Measurements from ENCODE around the gene MMP3.

The MMP3 gene

DNA sequence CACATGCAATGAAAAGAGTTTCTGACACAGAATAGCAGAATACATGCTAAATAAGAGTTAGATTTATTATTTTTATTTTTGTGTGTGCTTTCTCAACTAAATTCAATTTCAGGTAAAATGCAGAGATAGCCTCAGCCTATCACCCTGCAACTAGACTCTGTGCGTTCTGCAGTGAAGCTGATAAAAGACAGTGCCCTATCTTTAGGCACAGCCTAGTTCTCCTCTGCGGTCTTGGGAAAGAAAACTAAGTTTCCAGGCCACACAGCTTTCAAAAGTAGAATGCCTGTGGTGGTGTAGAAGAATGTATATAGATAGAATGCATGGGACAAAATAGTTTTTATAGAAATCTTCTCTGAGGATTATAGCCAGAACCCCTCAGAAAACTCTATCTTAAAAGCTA is 33.4 kb downstream of the MMP3 start:
- H3K14ac ChIP-seq (ENCODE audit: low read length in 2 of 2), result no peak overlapping the region
- no peak overlapping the region for H2BK12ac ChIP-seq (ENCODE audit: low read length in 2 of 2)
- H2BK5ac ChIP-seq (ENCODE audit: low read depth, low read length, poor library complexity, severe bottlenecking), result no peak overlapping the region
- H2AK5ac ChIP-seq (ENCODE audit: low read length, severe bottlenecking), result no peak overlapping the region
- H3K4me3 ChIP-seq (ENCODE audit: insufficient read depth in 1 of 2, low read depth in 1 of 2, low read length in 2 of 2), result no peak overlapping the region
- no peak overlapping the region for H3K23ac ChIP-seq (ENCODE audit: low read length in 2 of 2)
- no peak overlapping the region for H3K4ac ChIP-seq (ENCODE audit: low read depth in 1 of 2, low read length in 2 of 2)
- no peak for DNase-seq
- H3K9me3 ChIP-seq (ENCODE audit: control insufficient read depth, low read length), result no peaks in the 10 kb centered on the region
- no peak overlapping the region for H3K18ac ChIP-seq (ENCODE audit: low read depth in 1 of 2, low read length in 2 of 2)
- H3K9ac ChIP-seq (ENCODE audit: low read length), result no peak overlapping the region
- H4K91ac ChIP-seq (ENCODE audit: low read length), result no peak overlapping the region
- H3K36me3 ChIP-seq (ENCODE audit: control insufficient read depth in 1 of 2, insufficient read depth in 2 of 2, low read depth in 1 of 2, low read length in 2 of 2), result no peaks in the 10 kb centered on the region
- H2BK120ac ChIP-seq (ENCODE audit: low read depth, low read length), result no peak overlapping the region
- no peak overlapping the region for H2AFZ ChIP-seq (ENCODE audit: low read depth, low read length)
- no peaks in the 10 kb centered on the region for H3K79me1 ChIP-seq (replicated peaks; ENCODE audit: low read length, poor library complexity, severe bottlenecking)
- H3K27me3 ChIP-seq (ENCODE audit: control insufficient read depth in 1 of 2, insufficient read depth in 1 of 2, low read length in 2 of 2), result no peaks in the 10 kb centered on the region
- peaks cover 2% of the 10 kb centered on the region for H3K4me1 ChIP-seq (ENCODE audit: control insufficient read depth, insufficient read depth, low read depth, low read length)
- H2BK15ac ChIP-seq (ENCODE audit: low read depth, poor library complexity, severe bottlenecking), result no peak overlapping the region
- H3K4me2 ChIP-seq (ENCODE audit: low read length, poor library complexity, severe bottlenecking), result no peak overlapping the region
- H3K27ac ChIP-seq (ENCODE audit: low read length, poor library complexity, severe bottlenecking), result no peak overlapping the region
- H4K8ac ChIP-seq (ENCODE audit: low read length), result no peak overlapping the region
- WGBS, result 96% methylated on average over 2 of the region's 2 CpGs

DNA sequence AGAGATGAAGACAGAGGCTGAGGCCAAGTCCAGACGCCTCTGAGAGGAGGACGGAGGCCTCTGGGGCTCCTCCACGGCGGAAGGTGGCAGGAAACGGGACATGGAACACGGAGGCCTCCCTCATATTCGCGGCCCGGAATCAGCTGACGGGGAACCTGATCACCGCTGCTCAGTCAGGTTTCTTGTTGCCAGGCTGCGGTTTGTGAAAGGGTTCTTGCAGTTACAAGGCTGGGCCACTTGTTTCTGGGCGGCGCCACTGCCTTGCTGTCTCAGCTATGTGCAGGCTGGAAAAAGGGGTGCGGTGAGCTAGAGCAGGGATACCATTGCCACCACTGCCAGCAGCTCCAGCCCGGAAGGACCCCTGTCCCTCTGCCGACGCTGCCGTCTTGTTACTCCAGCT is 35.5 kb downstream of the MMP3 start:
- peaks cover 2% of the 10 kb centered on the region for H3K4me1 ChIP-seq (ENCODE audit: control insufficient read depth, insufficient read depth, low read depth, low read length)
- DNase-seq, result peak; percentile 31
- H2AK5ac ChIP-seq (ENCODE audit: low read length, severe bottlenecking), result no peak overlapping the region
- H3K79me1 ChIP-seq (replicated peaks; ENCODE audit: low read length, poor library complexity, severe bottlenecking), result no peaks in the 10 kb centered on the region
- no peak overlapping the region for H4K91ac ChIP-seq (ENCODE audit: low read length)
- no peak overlapping the region for H2AFZ ChIP-seq (ENCODE audit: low read depth, low read length)
- H3K14ac ChIP-seq (ENCODE audit: low read length in 2 of 2), result peak overlapping the region in 1 of 2 experiments; percentile 18
- no peak overlapping the region for H3K9ac ChIP-seq (ENCODE audit: low read length)
- H3K4me3 ChIP-seq (ENCODE audit: insufficient read depth in 1 of 2, low read depth in 1 of 2, low read length in 2 of 2), result no peak overlapping the region
- H3K9me3 ChIP-seq (ENCODE audit: control insufficient read depth, low read length), result no peaks in the 10 kb centered on the region
- WGBS, result 48% methylated on average over 17 of the region's 19 CpGs
- H3K18ac ChIP-seq (ENCODE audit: low read depth in 1 of 2, low read length in 2 of 2), result no peak overlapping the region
- H3K23ac ChIP-seq (ENCODE audit: low read length in 2 of 2), result no peak overlapping the region
- H3K36me3 ChIP-seq (ENCODE audit: control insufficient read depth in 1 of 2, insufficient read depth in 2 of 2, low read depth in 1 of 2, low read length in 2 of 2), result no peaks in the 10 kb centered on the region
- no peak overlapping the region for H3K4me2 ChIP-seq (ENCODE audit: low read length, poor library complexity, severe bottlenecking)
- H2BK15ac ChIP-seq (ENCODE audit: low read depth, poor library complexity, severe bottlenecking), result no peak overlapping the region
- no peaks in the 10 kb centered on the region for H3K27me3 ChIP-seq (ENCODE audit: control insufficient read depth in 1 of 2, insufficient read depth in 1 of 2, low read length in 2 of 2)
- H3K4ac ChIP-seq (ENCODE audit: low read depth in 1 of 2, low read length in 2 of 2), result no peak overlapping the region
- peak overlapping the region in 1 of 2 experiments; percentile 33 for H2BK12ac ChIP-seq (ENCODE audit: low read length in 2 of 2)
- no peak overlapping the region for H2BK120ac ChIP-seq (ENCODE audit: low read depth, low read length)
- H4K8ac ChIP-seq (ENCODE audit: low read length), result peak overlapping the region; percentile 27
- no peak overlapping the region for H3K27ac ChIP-seq (ENCODE audit: low read length, poor library complexity, severe bottlenecking)
- no peak overlapping the region for H2BK5ac ChIP-seq (ENCODE audit: low read depth, low read length, poor library complexity, severe bottlenecking)

DNA sequence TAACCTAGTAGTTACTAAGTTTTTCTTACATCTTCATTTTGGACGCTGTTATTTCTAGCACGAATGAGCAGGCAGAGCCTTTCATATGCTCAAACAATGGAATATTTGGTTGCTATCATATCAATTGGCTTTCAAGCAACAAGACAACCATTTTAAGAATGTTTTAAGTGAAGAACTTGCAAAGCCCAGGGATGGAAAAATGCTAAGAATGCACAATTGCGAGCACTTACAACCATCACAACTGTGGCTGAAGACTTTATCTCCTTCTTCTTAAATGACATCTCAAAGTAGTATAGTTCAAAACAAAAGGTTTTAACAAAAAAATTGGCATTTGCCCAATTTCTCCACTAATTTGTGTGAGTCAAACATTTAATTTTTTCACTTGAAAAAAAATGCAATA is 37.1 kb downstream of the MMP3 start:
- no peak overlapping the region for H2BK120ac ChIP-seq (ENCODE audit: low read depth, low read length)
- H2BK15ac ChIP-seq (ENCODE audit: low read depth, poor library complexity, severe bottlenecking), result no peak overlapping the region
- WGBS, result 17% methylated on average over 1 of the region's 3 CpGs
- H3K36me3 ChIP-seq (ENCODE audit: control insufficient read depth in 1 of 2, insufficient read depth in 2 of 2, low read depth in 1 of 2, low read length in 2 of 2), result no peaks in the 10 kb centered on the region
- no peaks in the 10 kb centered on the region for H3K27me3 ChIP-seq (ENCODE audit: control insufficient read depth in 1 of 2, insufficient read depth in 1 of 2, low read length in 2 of 2)
- H4K8ac ChIP-seq (ENCODE audit: low read length), result no peak overlapping the region
- no peak overlapping the region for H3K4me3 ChIP-seq (ENCODE audit: insufficient read depth in 1 of 2, low read depth in 1 of 2, low read length in 2 of 2)
- H2AFZ ChIP-seq (ENCODE audit: low read depth, low read length), result no peak overlapping the region
- H3K4ac ChIP-seq (ENCODE audit: low read depth in 1 of 2, low read length in 2 of 2), result no peak overlapping the region
- no peak overlapping the region for H4K91ac ChIP-seq (ENCODE audit: low read length)
- H3K14ac ChIP-seq (ENCODE audit: low read length in 2 of 2), result no peak overlapping the region
- H3K4me2 ChIP-seq (ENCODE audit: low read length, poor library complexity, severe bottlenecking), result no peak overlapping the region
- no peak overlapping the region for H3K9ac ChIP-seq (ENCODE audit: low read length)
- H3K18ac ChIP-seq (ENCODE audit: low read depth in 1 of 2, low read length in 2 of 2), result no peak overlapping the region
- H2BK5ac ChIP-seq (ENCODE audit: low read depth, low read length, poor library complexity, severe bottlenecking), result no peak overlapping the region
- H3K23ac ChIP-seq (ENCODE audit: low read length in 2 of 2), result no peak overlapping the region
- no peaks in the 10 kb centered on the region for H3K9me3 ChIP-seq (ENCODE audit: control insufficient read depth, low read length)
- DNase-seq, result no peak
- H3K79me1 ChIP-seq (replicated peaks; ENCODE audit: low read length, poor library complexity, severe bottlenecking), result no peaks in the 10 kb centered on the region
- peaks cover 2% of the 10 kb centered on the region for H3K4me1 ChIP-seq (ENCODE audit: control insufficient read depth, insufficient read depth, low read depth, low read length)
- H2BK12ac ChIP-seq (ENCODE audit: low read length in 2 of 2), result no peak overlapping the region
- H2AK5ac ChIP-seq (ENCODE audit: low read length, severe bottlenecking), result no peak overlapping the region
- no peak overlapping the region for H3K27ac ChIP-seq (ENCODE audit: low read length, poor library complexity, severe bottlenecking)

DNA sequence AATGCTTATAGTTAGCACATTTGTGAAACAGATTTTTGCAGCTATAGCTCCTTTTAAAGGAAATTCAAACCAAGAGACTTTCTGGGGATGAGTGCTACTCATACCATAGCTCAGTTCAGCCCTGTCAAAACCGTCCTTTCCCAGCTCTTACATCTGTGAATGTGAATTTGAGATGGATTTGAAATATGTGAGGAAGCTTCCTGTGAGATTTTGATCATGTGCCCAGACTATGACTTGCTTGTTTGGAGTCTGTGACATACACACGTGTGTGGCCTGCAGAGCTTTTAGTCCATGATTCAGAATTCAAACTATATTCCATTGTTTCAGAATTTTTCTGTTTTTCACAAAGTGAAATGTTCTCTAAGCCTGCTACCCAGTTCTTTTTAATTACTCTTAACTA is 41.1 kb downstream of the MMP3 start:
- 84% methylated on average over 2 of the region's 2 CpGs for WGBS
- H2BK15ac ChIP-seq (ENCODE audit: low read depth, poor library complexity, severe bottlenecking), result no peak overlapping the region
- H3K23ac ChIP-seq (ENCODE audit: low read length in 2 of 2), result no peak overlapping the region
- H3K36me3 ChIP-seq (ENCODE audit: control insufficient read depth in 1 of 2, insufficient read depth in 2 of 2, low read depth in 1 of 2, low read length in 2 of 2), result no peaks in the 10 kb centered on the region
- H2BK5ac ChIP-seq (ENCODE audit: low read depth, low read length, poor library complexity, severe bottlenecking), result no peak overlapping the region
- peak; percentile 28 for DNase-seq
- no peak overlapping the region for H2AK5ac ChIP-seq (ENCODE audit: low read length, severe bottlenecking)
- H3K79me1 ChIP-seq (replicated peaks; ENCODE audit: low read length, poor library complexity, severe bottlenecking), result no peaks in the 10 kb centered on the region
- H3K4me1 ChIP-seq (ENCODE audit: control insufficient read depth, insufficient read depth, low read depth, low read length), result peaks cover 4% of the 10 kb centered on the region
- no peak overlapping the region for H4K91ac ChIP-seq (ENCODE audit: low read length)
- no peak overlapping the region for H3K14ac ChIP-seq (ENCODE audit: low read length in 2 of 2)
- peak overlapping the region; percentile 21 for H3K9ac ChIP-seq (ENCODE audit: low read length)
- H3K4me3 ChIP-seq (ENCODE audit: insufficient read depth in 1 of 2, low read depth in 1 of 2, low read length in 2 of 2), result no peak overlapping the region
- H3K9me3 ChIP-seq (ENCODE audit: control insufficient read depth, low read length), result no peaks in the 10 kb centered on the region
- no peak overlapping the region for H4K8ac ChIP-seq (ENCODE audit: low read length)
- no peaks in the 10 kb centered on the region for H3K27me3 ChIP-seq (ENCODE audit: control insufficient read depth in 1 of 2, insufficient read depth in 1 of 2, low read length in 2 of 2)
- no peak overlapping the region for H2BK120ac ChIP-seq (ENCODE audit: low read depth, low read length)
- no peak overlapping the region for H3K18ac ChIP-seq (ENCODE audit: low read depth in 1 of 2, low read length in 2 of 2)
- H3K27ac ChIP-seq (ENCODE audit: low read length, poor library complexity, severe bottlenecking), result no peak overlapping the region
- H3K4me2 ChIP-seq (ENCODE audit: low read length, poor library complexity, severe bottlenecking), result no peak overlapping the region
- H3K4ac ChIP-seq (ENCODE audit: low read depth in 1 of 2, low read length in 2 of 2), result no peak overlapping the region
- H2BK12ac ChIP-seq (ENCODE audit: low read length in 2 of 2), result no peak overlapping the region
- no peak overlapping the region for H2AFZ ChIP-seq (ENCODE audit: low read depth, low read length)
